Upper lobe of right lung (tissue), 1 donor: ENCODE measurements around the gene SLC7A14. TPM values are rescaled to one million over a fixed set of nuclear protein-coding genes. Genes with fewer than 3 reads are reported as not detected.
"Not testable (repeated sequence)": the region's sequence is repeated elsewhere in the genome, so short reads cannot be mapped to it uniquely, and the experiment has no call there.

Source experiments
- ATAC-seq: fragments of 200-7000 bp; cut with Tn5 transposase; one replicate; pipeline ENCODE4 v1.9.1; 2020; ENCODE audit warnings: mild to moderate bottlenecking, moderate library complexity
- DNase-seq: peaks from one replicate; pipeline ENCODE4 v3.0.0-alpha.2; 2020
- H3K27ac ChIP-seq: fragments of 200-600 bp; one replicate; pipeline ENCODE4 v1.8.0; 2022
- H3K27me3 ChIP-seq: fragments of 200-600 bp; one replicate; pipeline ENCODE4 v1.8.0; 2022; ENCODE audit warnings: mild to moderate bottlenecking
- H3K36me3 ChIP-seq: fragments of 200-600 bp; one replicate; pipeline ENCODE4 v1.8.0; 2022
- H3K4me1 ChIP-seq: fragments of 200-600 bp; one replicate; pipeline ENCODE4 v1.8.0; 2022
- H3K4me3 ChIP-seq: fragments of 200-600 bp; one replicate; pipeline ENCODE4 v1.8.0; 2022; ENCODE audit warnings: mild to moderate bottlenecking
- H3K9me3 ChIP-seq: fragments of 200-600 bp; one replicate; pipeline ENCODE4 v1.8.0; 2022
- CTCF ChIP-seq: fragments of 200-600 bp; IDR thresholded peaks from one replicate; pipeline ENCODE4 v1.8.0; 2022; ENCODE audit warnings: antibody characterized with exemption
- intact Hi-C: fragments of 100-400 bp; cut with DNase I; formaldehyde crosslinking; loops from one replicate; pipeline ENCODE4 v1.11.0; 2022
- total RNA-seq: library from RNA; stranded (reverse); fragmentation: NEBNext Ultra II Directional; extraction: Animal tissue kit (Norgen Biotek cat#: 25700); gene quantifications from one replicate; pipeline ENCODE4 v1.2.1, GENCODE V29; 2021
- donor health status: DM: no; HTN: yes; CAD: no; lungs with severe emphysema.

SLC7A14 gene
- total RNA-seq, 1 donor from 2014 or later, result not detected

- no peak for TF ChIP-seq CTCF
- Histone ChIP-seq H3K27me3 (peaks cover 17% of the 10 kb centered on the region), H3K9me3 (no peaks in the 10 kb centered on the region), H3K27ac (no peak overlapping the region), H3K36me3 (no peaks in the 10 kb centered on the region), H3K4me1 (no peaks in the 10 kb centered on the region), H3K4me3 (no peak overlapping the region)
- DNase-seq, result no peak
- ATAC-seq, result no peak
- intact Hi-C loops, result no loop called here
These were observed 6.2 kb downstream of the SLC7A14 start for GRCh38 chr3:170579646-170580045.

- Histone ChIP-seq H3K4me3 (no peak overlapping the region), H3K4me1 (no peaks in the 10 kb centered on the region), H3K27ac (no peak overlapping the region), H3K36me3 (no peaks in the 10 kb centered on the region), H3K9me3 (no peaks in the 10 kb centered on the region), H3K27me3 (no peaks in the 10 kb centered on the region)
- DNase-seq (no peak), ATAC-seq (no peak)
- intact Hi-C loops, result no loop called here
- TF ChIP-seq CTCF, result no peak
These were observed 13.1 kb downstream of the SLC7A14 start for GRCh38 chr3:170572665-170573253.

GRCh38 chr3:170567598-170567997, 18.3 kb downstream of the SLC7A14 start:
- H3K4me3 ChIP-seq, H3K27me3 ChIP-seq, intact Hi-C loops, DNase-seq, ATAC-seq, H3K4me1 ChIP-seq, H3K9me3 ChIP-seq, H3K36me3 ChIP-seq, H3K27ac ChIP-seq: not testable (repeated sequence)

- no peak for TF ChIP-seq CTCF
- Histone ChIP-seq H3K9me3 (no peaks in the 10 kb centered on the region), H3K27ac (no peak overlapping the region), H3K4me3 (no peak overlapping the region), H3K4me1 (no peaks in the 10 kb centered on the region), H3K27me3 (no peaks in the 10 kb centered on the region), H3K36me3 (no peaks in the 10 kb centered on the region)
- DNase-seq, result no peak
- intact Hi-C loops, result no loop called here
- ATAC-seq, result no peak
These were observed 19.5 kb downstream of the SLC7A14 start for GRCh38 chr3:170566413-170566812.

- intact Hi-C loops, result no loop called here
- Histone ChIP-seq H3K4me1 (no peaks in the 10 kb centered on the region), H3K36me3 (no peaks in the 10 kb centered on the region), H3K9me3 (no peaks in the 10 kb centered on the region), H3K4me3 (no peak overlapping the region), H3K27me3 (no peaks in the 10 kb centered on the region), H3K27ac (no peak overlapping the region)
- DNase-seq, result no peak
- no peak for TF ChIP-seq CTCF
- ATAC-seq, result peak; percentile 64
These were observed 20.4 kb downstream of the SLC7A14 start for GRCh38 chr3:170565495-170565894.

- ATAC-seq (no peak), DNase-seq (no peak)
- intact Hi-C loops, result no loop called here
- Histone ChIP-seq H3K27me3 (no peaks in the 10 kb centered on the region), H3K27ac (no peak overlapping the region), H3K9me3 (no peaks in the 10 kb centered on the region), H3K36me3 (no peaks in the 10 kb centered on the region), H3K4me3 (no peak overlapping the region), H3K4me1 (no peaks in the 10 kb centered on the region)
- no peak for TF ChIP-seq CTCF
These were observed 21.2 kb downstream of the SLC7A14 start for GRCh38 chr3:170564664-170565063.
